SU-DHL-6 (cell line): ENCODE results near the gene PEX26.

ENCODE experiments used
- CTCF ChIP-seq: fragments of 200-600 bp; sonication (generic); IDR thresholded peaks from one replicate; pipeline ENCODE4 v1.5.1; 2017; ENCODE audit warnings: antibody characterized with exemption, mild to moderate bottlenecking, low read length, moderate library complexity; ENCODE audit not compliant: insufficient read depth, poor library complexity, severe bottlenecking
- EZH2phosphoT487 ChIP-seq: fragments of 200-600 bp; sonication (generic), shearing (Covaris generic); conservative IDR thresholded peaks from 2 replicates; pipeline ENCODE4 v1.6.1; 2018; ENCODE audit warnings: mild to moderate bottlenecking, antibody characterized with exemption, low read length, moderate library complexity, mixed read lengths

GRCh38 chr22:18073467-18073866 is 4.3 kb upstream of the PEX26 start:
- TF ChIP-seq CTCF (no peak), EZH2phosphoT487 (no peak)
